COLO668 (cell line): ENCODE measurements around the gene TLE2.
"Not testable (repeated sequence)": the region's sequence is repeated elsewhere in the genome, so short reads cannot be mapped to it uniquely, and the experiment has no call there.

ENCODE experiments used
- DNase-seq: peaks from one replicate; lab custom pipeline; 2025; ENCODE audit not compliant: unreplicated experiment; lab: John Stamatoyannopoulos, UW

The TLE2 gene

GRCh38 chr19:3015126-3016057 is 13.7 kb downstream of the TLE2 start:
- DNase-seq: no peak

DNA sequence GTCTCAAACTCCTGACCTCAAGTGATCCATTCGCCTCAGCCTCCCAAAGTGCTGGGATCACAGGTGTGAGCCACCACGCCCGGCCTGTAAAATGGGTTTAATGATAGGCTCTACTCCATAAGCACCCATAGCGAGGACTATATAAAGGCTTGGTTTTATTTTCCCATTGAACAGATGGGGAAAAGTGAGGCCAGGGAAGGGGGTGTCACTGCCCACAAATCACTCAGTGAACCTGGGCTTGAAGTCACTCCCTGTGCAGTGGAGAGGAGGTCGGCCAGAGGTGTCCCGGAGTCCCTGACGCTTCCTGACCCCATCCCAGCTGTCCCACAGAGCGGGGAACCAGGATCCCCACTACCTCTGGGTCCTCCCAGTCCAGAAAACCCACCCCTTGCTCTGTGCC is 14.9 kb downstream of the TLE2 start:
- DNase-seq: no peak

DNA sequence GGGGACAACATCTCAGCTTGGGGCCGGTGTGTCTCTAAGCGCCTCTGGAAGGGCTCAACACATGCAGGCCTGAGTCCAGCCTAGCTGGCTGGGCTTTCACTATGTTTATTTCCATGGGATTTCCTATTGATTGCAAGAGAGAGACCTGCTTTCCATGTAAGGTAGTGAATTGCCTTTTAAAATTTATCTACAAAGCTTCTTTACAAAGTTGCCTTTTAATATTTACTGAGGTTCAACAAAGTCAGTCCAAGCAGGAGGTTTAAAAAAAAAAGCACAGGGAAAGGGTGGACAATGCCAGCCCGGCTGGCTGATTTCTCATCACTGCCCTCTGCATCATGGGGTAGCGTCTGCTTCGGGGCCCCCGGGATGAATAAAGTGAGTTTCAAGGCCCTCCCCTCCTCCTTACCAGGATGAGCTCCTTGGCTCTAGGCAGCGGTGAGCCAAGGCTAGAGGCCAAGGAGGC is 15.8 kb downstream of the TLE2 start:
- DNase-seq: no peak

- no peak for DNase-seq
Measured at GRCh38 chr19:3012621-3013262, 16.3 kb downstream of the TLE2 start.

- not testable (repeated sequence) for DNase-seq
Measured at GRCh38 chr19:3012059-3012458, 17.0 kb downstream of the TLE2 start.

- no peak for DNase-seq
Measured at GRCh38 chr19:3010871-3011270, 18.2 kb downstream of the TLE2 start.

DNA sequence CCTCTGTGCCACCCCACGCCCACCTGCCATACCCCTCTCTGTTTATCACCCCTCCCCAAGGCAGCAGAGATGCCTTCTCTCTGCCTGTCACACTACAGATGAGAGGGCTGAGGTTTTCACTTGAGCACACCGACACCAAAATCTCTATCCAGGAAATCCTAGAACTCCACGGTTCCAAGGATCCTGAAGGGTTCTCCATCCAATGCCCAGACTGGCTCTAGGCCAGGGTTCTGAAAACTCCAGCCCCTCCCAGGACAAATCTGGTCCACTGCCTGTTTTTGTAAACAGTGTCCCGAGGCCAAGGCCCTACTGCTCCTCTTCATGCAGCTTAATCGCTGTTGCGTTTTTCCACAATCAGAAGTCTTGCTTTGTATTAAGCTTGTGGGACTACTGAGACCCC is 20.1 kb downstream of the TLE2 start:
- DNase-seq: no peak

- no peak for DNase-seq
Measured at GRCh38 chr19:3007975-3008374, 21.1 kb downstream of the TLE2 start.

GRCh38 chr19:3006075-3006767 is 22.9 kb downstream of the TLE2 start:
- no peak for DNase-seq

DNA sequence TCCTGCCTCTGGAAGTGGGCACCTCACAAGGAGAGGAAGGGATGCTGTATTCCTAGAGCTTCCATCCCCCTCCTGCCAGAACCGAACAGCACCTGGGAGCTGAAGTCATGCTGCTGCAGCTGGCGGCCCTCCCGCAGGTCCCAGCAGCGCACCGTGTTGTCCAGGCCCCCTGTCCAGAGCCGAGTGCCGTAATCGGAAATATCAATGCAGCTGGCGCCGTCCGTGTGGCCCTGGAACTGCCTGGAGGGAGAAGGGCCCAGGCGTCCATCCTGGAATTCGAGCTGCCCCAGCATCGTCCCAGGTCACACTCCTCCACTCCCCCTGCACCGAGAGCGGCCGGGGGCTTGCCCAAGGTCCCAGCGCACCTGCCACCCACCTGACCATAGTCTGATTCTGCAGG is 23.7 kb downstream of the TLE2 start:
- no peak for DNase-seq

GRCh38 chr19:3004522-3004921 is 24.6 kb downstream of the TLE2 start:
- no peak for DNase-seq

GRCh38 chr19:3003046-3003445 is 26.0 kb downstream of the TLE2 start:
- DNase-seq: no peak

DNA sequence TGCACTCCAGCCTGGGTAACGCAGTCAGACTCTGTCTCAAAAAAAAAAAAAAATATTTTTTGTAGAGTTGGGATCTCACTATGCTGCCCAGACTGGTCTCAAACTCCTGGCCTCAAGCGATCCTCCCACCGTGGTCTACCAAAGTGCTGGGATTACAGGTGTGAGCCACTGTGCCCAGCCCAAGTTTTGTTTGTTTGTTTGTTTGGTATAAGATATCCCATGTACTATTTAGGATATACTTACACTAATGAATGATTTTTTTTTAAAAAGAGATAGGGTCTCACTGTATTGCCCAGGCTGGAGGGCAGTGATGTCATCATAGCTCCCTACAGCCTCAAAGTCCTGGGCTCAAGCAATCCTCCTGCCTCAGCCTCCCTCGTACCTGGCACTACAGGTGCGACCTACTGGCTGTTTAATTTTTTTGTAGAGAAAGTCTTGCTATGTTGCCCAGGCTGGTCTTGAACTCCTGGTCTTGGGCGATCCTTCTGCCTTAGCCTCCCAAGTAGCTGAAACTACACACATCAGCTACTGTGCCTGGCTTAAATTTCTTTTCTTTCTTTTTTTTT is 27.8 kb downstream of the TLE2 start:
- DNase-seq: no peak

GRCh38 chr19:2998642-2999041 is 30.4 kb downstream of the TLE2 start:
- no peak for DNase-seq

DNA sequence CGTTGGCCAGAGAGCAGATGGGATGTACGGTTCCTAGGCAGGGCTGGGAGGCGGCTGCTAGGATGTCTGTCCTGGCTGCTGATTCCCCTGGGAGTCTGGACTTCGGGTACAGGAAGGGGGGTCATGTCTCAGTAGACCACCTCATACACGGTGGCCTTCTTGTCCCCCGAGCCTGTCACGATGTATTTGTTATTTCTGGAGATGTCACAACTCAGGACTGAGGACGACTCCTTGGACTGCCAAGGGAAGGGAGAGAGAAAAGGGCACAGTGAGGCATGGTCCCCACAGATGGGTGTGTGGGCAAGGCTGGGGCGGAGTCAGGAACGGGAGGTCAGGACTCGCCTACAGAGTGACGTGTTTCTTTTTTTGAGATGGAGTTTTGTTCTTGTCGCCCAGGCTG is 31.4 kb downstream of the TLE2 start:
- no peak for DNase-seq

- no peak for DNase-seq
Measured at GRCh38 chr19:2994588-2995131, 34.4 kb downstream of the TLE2 start.

- no peak for DNase-seq
Measured at GRCh38 chr19:2993579-2993978, 35.5 kb downstream of the TLE2 start.

- DNase-seq: no peak
Measured at GRCh38 chr19:2992958-2993357, 36.1 kb downstream of the TLE2 start.

DNA sequence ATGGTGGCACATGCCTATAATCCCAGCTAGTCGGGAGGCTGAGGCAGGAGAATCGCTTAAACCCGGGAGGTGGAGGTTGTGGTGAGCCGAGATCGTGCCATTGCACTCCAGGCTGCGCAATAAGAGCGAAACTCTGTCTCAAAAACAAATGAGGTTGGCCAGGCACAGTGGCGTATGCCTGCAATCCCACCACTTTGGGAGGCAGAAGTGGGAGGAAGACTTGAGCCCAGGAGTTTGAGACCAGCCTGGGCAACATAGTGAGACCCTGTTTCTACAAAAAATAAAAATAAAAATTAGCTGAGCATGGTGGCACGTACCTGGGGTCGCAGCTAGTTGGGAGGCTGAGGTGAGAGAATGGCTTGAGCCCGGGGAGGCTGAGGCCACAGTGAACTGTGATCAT is 36.7 kb downstream of the TLE2 start:
- not testable (repeated sequence) for DNase-seq

DNA sequence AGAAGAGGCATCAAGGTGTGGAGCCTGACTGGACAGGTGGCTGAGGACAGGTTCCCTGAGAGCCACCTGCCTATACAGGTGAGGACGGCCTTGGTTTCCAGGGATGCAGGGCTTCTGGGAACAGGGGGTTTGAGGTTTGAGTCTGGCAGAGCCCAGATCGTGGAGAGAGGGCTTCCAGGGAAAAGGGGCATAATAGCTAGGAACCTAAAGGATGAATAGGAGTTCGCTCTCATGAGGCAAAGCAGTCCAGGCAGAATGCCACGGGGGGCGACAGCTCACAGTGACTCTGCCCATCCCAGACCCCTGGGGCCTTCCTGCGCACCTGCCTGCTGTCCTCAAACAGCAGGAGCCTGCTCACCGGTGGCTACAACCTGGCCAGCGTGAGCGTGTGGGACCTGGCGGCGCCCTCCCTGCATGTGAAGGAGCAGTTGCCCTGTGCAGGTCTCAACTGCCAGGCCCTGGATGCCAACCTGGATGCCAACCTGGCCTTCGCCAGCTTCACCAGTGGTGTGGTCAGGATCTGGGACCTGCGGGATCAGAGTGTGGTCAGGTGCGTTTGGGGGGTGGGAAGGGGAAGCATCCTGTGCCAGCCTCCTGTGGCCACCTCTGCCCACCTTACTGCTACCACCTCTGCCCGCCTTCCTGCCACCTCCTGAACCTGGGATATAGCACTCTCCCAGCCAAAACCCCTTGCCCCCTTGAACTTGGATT is 39.7 kb downstream of the TLE2 start:
- DNase-seq: no peak
